ENCODE data around the gene ABCA4.

GRCh38 chr1:93979718-93980319, 141.1 kb downstream of the ABCA4 start:
- TF ChIP-seq CTCF (IDR thresholded peaks at IDR 0.05), result no peak
- no peak for TF ChIP-seq POLR2A (IDR thresholded peaks at IDR 0.05)

Data from right lobe of liver (tissue), 4 donors.